EH (cell line): ENCODE measurements around the gene HPSE.
"Not testable (repeated sequence)": the region's sequence is repeated elsewhere in the genome, so short reads cannot be mapped to it uniquely, and the experiment has no call there.

ENCODE experiments used
- DNase-seq: peaks from one replicate; pipeline ENCODE4 v3.0.0-alpha.2; 2015; ENCODE audit warnings: low read depth

Gene HPSE

GRCh38 chr4:83283181-83283580 is 51.5 kb downstream of the HPSE start:
- DNase-seq = no peak

- DNase-seq = peak; percentile 70
Observed at GRCh38 chr4:83282049-83282535, 52.6 kb downstream of the HPSE start.

GRCh38 chr4:83281307-83281706 is 53.3 kb downstream of the HPSE start:
- no peak for DNase-seq

GRCh38 chr4:83276299-83277040 is 58.2 kb downstream of the HPSE start:
- DNase-seq = peak; percentile 71

GRCh38 chr4:83273926-83274325 is 60.7 kb downstream of the HPSE start:
- not testable (repeated sequence) for DNase-seq

GRCh38 chr4:83272900-83273299 is 61.7 kb downstream of the HPSE start:
- DNase-seq = no peak

GRCh38 chr4:83269256-83269655 is 65.4 kb downstream of the HPSE start:
- peak; percentile 58 for DNase-seq

GRCh38 chr4:83268491-83268890 is 66.2 kb downstream of the HPSE start:
- DNase-seq = no peak

GRCh38 chr4:83267830-83268475 is 66.7 kb downstream of the HPSE start:
- DNase-seq = no peak

- DNase-seq = peak; percentile 69
Observed at GRCh38 chr4:83267121-83267829, 67.4 kb downstream of the HPSE start.

- peak; percentile 27 for DNase-seq
Observed at GRCh38 chr4:83266689-83267088, 68.0 kb downstream of the HPSE start.

GRCh38 chr4:83263106-83263505 is 71.5 kb downstream of the HPSE start:
- no peak for DNase-seq

- DNase-seq = no peak
Observed at GRCh38 chr4:83262682-83263081, 72.0 kb downstream of the HPSE start.

GRCh38 chr4:83261307-83261706 is 73.3 kb downstream of the HPSE start:
- no peak for DNase-seq

GRCh38 chr4:83259586-83259985 is 75.1 kb downstream of the HPSE start:
- DNase-seq = peak; percentile 45

- DNase-seq = peak; percentile 27
Observed at GRCh38 chr4:83258461-83258860, 76.2 kb downstream of the HPSE start.

- DNase-seq = no peak
Observed at GRCh38 chr4:83257811-83258210, 76.8 kb downstream of the HPSE start.

GRCh38 chr4:83255584-83255983 is 79.1 kb downstream of the HPSE start:
- DNase-seq = peak; percentile 96

GRCh38 chr4:83252782-83253405 is 81.8 kb downstream of the HPSE start:
- DNase-seq = peak; percentile 83

GRCh38 chr4:83251447-83251830 is 83.2 kb downstream of the HPSE start:
- DNase-seq = peak; percentile 79

- peak; percentile 66 for DNase-seq
Observed at GRCh38 chr4:83250687-83251446, 83.8 kb downstream of the HPSE start.

- DNase-seq = peak; percentile 29
Observed at GRCh38 chr4:83248486-83248885, 86.2 kb downstream of the HPSE start.
